Measurements from ENCODE around the gene C14orf132.

Gene C14orf132

DNA sequence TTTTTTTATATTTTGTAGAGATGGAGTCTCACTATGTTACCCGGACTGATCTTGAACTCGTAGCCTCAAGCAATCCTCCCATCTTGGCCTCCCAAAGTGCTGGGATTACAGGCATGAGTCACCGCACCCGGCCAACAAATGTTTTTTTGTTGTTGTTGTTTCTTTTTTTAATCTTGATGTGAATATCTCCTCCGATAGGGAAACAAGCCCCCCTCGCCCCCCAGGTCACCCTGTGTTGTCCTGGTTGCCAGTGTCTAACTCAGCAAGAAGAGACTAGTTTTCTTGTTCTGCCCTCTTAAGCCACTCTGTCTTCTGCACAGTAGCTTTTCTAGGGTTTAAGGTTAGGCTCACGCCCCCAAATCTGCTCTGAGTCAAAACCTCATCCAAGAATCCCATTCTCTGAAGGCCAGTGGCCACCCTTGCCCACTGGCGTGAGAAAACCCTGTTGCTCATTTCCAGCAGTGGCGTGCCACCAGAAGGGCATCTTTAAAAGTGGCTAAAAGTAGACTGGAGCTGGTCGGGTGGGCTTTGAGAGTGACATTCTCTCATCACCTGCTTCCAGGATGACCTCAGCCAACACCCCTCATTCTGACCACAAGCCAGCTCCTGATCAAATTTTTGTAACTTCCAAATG is 42.7 kb downstream of the C14orf132 start:
- TF ChIP-seq, protein P1, sequence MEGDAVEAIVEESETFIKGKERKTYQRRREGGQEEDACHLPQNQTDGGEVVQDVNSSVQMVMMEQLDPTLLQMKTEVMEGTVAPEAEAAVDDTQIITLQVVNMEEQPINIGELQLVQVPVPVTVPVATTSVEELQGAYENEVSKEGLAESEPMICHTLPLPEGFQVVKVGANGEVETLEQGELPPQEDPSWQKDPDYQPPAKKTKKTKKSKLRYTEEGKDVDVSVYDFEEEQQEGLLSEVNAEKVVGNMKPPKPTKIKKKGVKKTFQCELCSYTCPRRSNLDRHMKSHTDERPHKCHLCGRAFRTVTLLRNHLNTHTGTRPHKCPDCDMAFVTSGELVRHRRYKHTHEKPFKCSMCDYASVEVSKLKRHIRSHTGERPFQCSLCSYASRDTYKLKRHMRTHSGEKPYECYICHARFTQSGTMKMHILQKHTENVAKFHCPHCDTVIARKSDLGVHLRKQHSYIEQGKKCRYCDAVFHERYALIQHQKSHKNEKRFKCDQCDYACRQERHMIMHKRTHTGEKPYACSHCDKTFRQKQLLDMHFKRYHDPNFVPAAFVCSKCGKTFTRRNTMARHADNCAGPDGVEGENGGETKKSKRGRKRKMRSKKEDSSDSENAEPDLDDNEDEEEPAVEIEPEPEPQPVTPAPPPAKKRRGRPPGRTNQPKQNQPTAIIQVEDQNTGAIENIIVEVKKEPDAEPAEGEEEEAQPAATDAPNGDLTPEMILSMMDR (IDR thresholded peaks at IDR 0.05; ENCODE audit: extremely low read depth, missing control alignments) = no peak
- no peak for DNase-seq (ENCODE audit: low spot score)

DNA sequence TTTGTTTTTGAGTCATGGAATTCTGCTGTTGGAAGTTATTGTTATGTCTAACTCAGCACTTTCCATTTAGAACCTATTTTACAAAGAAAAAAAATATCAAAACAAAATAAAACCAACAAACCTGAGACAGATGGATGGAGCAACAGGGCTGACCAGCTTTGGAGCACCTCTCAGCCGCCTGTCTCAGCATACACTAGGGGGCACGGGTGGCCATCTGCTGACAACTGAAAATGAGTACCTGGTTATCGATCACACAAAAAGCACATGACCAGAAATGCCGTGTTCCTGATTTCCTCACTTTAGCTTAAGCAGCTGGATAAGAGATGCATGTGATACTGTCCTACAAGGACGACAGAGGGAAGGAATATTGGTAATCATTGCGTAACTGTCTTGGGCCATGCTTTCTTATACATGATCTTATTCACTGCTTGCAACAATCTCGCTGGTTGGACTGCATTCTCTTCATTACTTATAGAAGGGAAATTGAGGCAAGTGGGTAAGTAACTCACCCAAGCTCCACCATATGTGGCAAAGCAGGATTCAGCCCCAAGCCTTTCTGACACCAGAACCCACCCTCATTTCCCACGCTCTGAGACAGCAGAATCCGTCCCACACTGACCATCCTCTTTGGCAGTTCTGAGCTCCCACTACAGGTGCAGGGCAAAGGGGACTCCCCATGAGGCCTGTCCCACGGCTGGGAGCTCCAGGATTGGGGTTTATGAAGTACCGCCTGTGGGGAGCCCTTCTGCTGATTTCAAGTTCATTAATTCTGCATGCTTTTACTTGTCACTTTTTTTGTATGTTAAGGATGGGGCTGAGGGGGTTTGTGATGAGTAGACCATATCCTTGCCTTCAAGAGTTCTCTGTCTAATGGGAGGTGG is 43.5 kb downstream of the C14orf132 start:
- TF ChIP-seq, protein P1 (IDR thresholded peaks at IDR 0.05; ENCODE audit: extremely low read depth, missing control alignments) = no peak
- DNase-seq (ENCODE audit: low spot score) = no peak

DNA sequence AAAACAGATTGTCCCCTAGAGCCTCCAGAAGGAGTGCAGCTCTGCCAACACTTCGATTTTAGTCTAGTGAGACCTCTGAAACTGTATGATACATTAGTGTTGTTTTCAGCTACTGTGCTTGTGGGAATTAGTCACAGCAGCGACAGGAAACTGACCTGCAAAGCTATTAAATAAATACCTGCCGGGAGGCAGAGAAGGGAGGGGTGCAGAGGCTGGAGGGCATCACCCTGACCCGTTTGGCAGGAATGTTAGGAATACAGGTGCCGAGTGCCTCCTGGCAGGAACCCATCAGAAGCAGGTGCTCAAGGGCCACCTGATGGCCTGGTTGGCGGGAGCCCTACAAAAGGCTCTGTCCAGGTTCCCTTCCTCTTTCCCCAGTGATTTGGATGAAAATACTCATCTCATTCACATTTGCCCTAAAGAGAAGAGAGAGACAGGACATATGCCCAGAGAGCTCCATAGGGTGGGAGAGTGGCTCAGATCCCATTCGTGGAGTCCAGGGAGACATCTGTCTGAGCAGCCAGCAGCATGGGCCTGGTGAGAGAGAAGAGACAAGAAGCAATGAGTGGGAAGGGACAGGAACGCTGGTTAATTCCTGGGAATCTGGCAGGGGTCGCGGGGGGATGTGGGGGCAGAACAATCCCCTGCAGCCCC is 44.6 kb downstream of the C14orf132 start:
- TF ChIP-seq, protein P1 (IDR thresholded peaks at IDR 0.05; ENCODE audit: extremely low read depth, missing control alignments) = no peak
- no peak for DNase-seq (ENCODE audit: low spot score)

DNA sequence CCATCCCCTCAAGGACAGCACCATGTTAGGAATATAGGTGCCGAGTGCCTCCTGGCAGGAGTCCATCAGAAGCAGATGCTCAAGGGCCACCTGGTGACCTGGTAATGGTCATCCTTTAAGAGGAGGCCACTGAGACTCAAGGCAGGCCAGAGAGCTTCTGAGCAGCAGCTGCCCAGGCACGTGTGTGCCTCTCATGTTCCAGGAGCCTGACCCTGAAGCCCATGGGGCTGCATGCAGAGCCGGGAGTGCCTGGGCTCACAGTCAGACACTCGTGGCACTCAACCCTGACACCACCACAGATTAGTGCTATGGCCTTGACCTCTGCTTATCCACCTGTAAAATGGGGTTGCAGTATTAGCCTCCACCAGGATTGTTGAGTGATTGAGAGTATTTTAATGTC is 45.6 kb downstream of the C14orf132 start:
- DNase-seq (ENCODE audit: low spot score) = no peak
- TF ChIP-seq, protein P1 (IDR thresholded peaks at IDR 0.05; ENCODE audit: extremely low read depth, missing control alignments) = no peak

DNA sequence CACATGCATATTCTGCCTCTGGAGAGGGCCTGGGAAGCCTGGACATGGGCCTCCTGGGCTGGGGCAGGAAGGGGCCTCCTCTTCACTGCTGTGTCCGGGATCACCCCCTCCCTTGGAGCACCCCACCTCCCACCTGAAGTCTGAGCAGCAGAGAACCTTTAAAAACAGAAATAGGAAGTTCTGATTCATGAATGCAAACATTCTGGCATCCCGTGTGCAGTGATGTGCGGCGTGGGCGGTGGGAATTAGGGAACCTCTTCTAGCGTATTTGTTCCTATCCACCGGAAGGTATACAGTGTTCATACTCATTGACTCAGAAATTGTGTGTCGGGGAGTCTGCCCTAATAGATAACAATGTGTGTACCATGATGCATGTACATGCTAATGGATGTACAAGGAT is 46.2 kb downstream of the C14orf132 start:
- DNase-seq (ENCODE audit: low spot score) = no peak
- TF ChIP-seq, protein P1 (IDR thresholded peaks at IDR 0.05; ENCODE audit: extremely low read depth, missing control alignments) = no peak

DNA sequence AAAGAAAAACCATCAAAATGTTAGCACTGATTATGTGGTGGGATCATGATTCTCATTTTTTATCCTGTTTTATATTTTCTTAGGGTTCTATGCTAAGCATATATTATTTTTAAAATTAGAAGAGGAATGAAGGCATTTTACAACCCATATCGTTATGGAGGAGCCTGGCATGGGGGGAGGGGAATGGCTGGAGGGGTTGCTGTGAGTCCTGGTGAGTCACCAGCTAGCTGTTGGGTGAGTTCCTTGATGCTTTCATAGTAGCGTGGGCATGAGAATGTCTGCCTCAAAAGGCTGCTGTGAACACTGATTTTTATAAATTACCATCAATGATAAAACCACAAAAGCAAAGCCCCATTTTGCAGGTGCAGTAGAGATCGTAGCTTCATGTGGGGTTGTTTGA is 46.9 kb downstream of the C14orf132 start:
- no peak for DNase-seq (ENCODE audit: low spot score)
- TF ChIP-seq, protein P1 (IDR thresholded peaks at IDR 0.05; ENCODE audit: extremely low read depth, missing control alignments) = no peak

DNA sequence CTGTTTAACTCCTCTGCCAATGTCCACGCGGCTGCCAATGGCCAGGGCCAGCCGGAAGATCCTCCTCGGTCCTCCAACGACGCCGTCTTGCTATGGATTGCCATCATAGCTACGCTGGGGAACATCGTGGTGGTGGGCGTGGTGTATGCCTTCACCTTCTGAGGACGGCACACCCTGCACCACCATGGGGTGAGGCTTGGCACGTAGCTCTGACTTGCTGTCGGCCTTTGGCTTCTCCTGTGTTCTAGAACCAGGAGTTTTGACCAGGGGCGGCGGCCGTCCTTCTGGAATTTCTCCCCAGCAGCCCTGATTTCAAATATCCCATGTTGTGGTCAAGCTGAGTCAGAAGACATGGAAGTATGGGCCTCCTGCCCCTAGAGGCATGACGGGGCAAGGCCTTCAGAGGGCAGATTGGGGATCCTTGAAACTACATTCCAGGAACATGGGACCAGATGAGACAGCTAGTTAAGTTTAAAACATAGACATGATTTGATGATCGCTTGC is 47.5 kb downstream of the C14orf132 start:
- TF ChIP-seq, protein P1 (IDR thresholded peaks at IDR 0.05; ENCODE audit: extremely low read depth, missing control alignments) = no peak
- no peak for DNase-seq (ENCODE audit: low spot score)
